Measurements from ENCODE around the gene STRA6.
"Not testable (repeated sequence)": the region's sequence is repeated elsewhere in the genome, so short reads cannot be mapped to it uniquely, and the experiment has no call there.

The STRA6 gene

GRCh38 chr15:74160390-74160789 lies 42.2 kb downstream of the STRA6 start:
- DNase-seq (ENCODE audit: low read depth in 3 of 3): not testable (repeated sequence)

- DNase-seq (ENCODE audit: low read depth in 3 of 3): no peak
These were observed 42.8 kb downstream of the STRA6 start for GRCh38 chr15:74159773-74160172.

DNA sequence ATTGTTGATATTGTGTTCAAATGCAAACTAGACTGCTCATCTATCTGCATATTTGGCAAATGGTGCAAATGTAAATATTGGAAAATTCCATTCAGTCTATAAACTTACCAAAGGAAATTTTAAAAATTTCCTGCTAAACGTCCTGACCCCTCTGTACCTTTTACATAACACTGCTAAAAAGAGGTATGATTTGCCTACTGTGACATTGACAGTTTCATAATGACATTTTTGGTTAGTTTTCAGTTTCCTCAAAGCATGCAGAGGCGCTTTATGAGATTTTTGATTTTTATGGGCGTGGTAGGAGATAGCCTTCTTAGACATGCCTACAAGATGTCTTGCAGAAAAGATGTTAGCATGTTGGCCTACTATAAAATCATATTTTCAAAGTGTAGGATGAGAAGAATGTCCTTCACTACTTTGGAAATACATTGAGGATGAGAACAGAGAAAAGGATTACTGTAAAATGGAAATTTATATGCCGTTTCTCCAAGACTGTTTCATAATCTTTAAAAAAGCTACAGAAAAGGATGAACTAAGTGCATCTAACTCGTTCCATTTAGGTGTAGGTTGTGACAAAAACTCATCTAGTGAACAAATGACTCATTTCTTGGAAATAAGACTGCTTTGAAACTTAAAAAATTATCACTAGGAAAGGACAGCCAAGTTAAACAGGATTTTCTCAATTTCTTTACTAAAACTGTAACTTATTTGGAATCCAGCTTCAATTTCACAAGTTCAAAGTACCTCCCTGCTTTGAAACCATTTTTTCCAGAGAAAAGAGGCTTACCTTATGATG lies 43.5 kb downstream of the STRA6 start:
- DNase-seq (ENCODE audit: low read depth in 3 of 3): no peak

GRCh38 chr15:74157868-74158827 lies 44.4 kb downstream of the STRA6 start:
- DNase-seq (ENCODE audit: low read depth in 3 of 3): no peak

DNA sequence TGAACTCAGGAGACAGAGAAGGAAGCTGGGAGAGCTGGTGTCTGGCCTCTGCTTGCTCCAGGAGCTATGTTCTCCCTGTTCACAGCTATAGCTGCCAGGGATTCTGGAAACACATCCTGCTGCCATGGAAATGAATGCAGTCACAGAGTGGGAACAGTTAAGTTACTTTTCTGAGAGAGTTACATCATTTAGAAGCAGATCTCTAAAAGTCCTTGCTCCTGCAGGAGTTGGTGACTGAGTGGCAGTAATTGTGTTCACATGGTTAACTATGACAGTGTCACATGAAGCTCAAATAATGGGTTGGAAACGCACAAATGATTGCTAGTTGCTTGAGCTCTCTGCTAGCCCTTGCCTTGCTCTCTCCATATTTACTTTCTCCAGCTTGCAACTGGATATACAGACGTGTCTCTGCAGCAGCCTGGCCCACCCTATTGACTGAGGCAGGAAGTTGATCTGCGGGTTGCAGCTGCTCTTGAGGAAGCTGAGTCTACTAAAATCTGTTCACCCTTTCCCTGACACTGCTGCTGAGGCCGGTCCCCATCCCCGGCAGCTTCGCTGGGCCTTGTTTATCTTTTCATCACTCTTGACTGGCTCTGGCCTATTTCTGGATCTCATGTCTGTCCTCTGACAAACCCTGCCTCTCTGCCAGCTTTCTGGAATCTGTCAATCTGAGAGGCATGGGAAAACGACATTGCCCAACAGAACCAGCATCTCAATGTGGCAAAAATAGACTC lies 45.7 kb downstream of the STRA6 start:
- DNase-seq (ENCODE audit: low read depth in 3 of 3): no peak

DNA sequence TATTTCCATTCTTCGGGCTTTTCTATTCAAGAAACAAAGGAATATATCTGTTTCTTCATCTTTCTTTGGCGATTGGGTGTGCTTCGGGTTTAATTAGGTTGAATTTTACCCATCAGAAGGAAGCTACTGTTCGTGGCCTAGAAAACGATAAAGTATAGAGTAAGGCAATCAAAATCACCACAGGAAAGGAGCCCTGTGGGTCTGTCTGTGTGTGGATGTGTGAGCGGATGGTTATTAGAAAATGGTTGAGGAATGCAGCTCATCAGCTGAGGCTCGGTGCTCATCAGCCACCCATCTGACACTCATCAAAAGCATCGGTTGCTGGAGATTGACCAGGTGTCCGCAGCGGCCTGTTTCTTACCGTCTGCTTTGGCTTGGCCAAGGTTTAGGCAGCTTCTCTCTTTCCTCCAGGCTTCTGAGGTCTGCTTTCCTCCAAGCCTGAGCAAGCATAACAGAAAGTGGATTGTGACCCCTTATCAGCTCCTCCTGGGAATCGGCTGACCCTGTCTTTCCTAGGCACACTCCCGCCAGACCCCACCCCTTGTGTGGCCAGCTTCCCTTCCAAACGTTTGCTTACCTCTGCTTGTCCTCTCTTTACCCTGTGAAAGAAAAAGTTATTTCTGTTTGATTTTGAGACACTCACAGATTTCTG lies 46.7 kb downstream of the STRA6 start:
- DNase-seq (ENCODE audit: low read depth in 3 of 3): no peak

GRCh38 chr15:74147051-74147450 lies 55.5 kb downstream of the STRA6 start:
- no peak for DNase-seq (ENCODE audit: low read depth in 3 of 3)

- DNase-seq (ENCODE audit: low read depth in 3 of 3): no peak
These were observed 56.2 kb downstream of the STRA6 start for GRCh38 chr15:74146277-74146800.

GRCh38 chr15:74144153-74144775 lies 58.3 kb downstream of the STRA6 start:
- DNase-seq (ENCODE audit: low read depth in 3 of 3): no peak

GRCh38 chr15:74141591-74141990 lies 61.0 kb downstream of the STRA6 start:
- no peak for DNase-seq (ENCODE audit: low read depth in 3 of 3)

DNA sequence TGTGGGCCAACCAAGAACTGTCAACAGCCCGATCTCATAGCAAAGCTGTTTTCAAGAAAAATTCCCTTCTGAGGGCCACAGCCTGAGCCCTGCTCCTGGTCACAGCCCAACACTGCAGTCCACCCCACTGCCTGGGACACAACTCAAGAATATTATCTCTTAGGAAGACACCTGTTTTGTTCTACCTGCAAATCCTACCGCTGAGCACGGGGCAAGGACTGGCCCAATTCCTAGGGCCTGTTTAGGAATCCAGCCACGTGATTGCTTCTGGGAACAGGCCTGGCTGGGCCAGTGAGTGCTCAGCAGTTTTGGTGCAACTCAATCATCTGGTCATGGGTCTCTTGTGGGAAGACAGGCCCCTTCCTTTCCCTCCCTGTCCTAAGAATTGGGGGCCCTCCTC lies 63.9 kb downstream of the STRA6 start:
- no peak for DNase-seq (ENCODE audit: low read depth in 3 of 3)

DNA sequence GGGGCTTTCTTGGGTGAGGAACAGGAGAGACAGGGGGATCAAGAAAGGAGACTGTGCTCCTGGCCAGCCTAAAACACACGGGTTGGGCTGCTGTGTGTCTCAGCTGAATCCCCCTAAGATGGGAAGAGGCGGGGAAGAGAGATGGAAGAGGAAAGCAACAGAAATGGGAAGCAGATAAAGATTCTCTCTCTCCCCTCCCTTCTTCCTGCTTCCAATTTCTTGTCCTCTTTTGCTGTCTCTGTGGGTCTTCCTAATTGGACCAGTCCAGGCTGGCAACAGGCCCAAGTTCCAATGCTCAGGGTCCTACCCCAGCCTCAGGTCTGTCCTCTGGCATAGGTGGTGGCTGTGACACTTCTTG lies 65.1 kb downstream of the STRA6 start:
- no peak for DNase-seq (ENCODE audit: low read depth in 3 of 3)

DNA sequence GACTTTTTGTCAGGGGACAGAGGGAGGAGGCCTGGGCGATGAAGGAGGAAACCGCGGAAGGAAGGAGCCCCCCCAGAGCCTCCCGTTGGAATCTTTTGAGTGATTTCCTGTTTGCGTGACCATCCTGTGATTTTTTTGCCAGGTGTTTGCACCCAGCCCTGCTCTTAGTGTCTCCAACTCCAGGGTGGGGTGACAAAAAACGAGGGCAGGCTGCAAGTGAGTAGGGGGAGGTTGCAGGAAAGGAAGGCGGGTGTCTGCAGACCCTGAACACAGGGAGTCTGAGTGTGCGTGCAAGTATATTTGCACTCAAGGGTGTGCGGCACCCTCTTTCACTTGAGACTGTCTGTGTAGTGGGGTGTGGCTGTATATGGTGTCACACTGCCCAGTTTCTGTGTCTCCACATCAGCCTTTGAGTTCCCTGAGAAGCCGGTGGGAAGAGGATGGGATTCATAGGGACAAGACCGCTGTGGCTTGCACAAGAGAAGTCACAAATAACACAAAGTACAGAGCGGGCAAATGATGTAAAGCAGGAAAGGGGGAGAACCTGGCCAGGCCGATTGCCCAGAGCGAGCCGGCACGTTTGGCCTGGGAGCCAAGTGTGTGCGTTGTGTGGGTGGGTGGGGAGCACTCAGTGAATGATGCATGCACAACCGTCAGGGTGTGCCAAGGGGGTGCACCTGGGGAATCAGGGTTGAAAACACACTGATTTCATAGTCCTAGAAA lies 65.6 kb downstream of the STRA6 start:
- DNase-seq (ENCODE audit: low read depth in 3 of 3): no peak

GRCh38 chr15:74136540-74136813 lies 66.1 kb downstream of the STRA6 start:
- no peak for DNase-seq (ENCODE audit: low read depth in 3 of 3)

DNA sequence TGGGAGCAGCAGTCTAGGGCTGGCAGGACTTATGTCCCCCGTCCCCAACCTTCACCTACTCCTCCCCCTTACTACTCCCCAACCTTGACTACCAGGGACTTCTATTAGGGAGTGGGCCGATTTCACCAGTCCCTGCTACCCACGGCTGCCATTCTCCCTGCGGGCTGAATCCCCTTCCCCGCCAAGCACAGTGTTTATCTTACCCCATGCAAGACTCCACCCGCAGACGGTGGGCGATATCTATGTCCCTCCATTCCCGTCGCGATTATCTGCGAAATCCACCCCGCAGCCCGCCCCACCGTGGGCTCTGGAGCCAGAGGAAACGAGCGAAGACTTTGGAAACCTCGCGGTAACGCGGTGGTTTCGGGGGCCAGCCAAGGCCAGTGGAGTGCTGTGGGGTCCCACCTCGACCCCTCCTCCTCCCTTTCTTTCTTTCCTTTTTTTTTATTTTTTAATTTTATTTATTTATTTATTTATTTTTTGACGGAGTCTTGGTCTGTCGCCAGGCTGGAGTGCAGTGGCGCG lies 67.5 kb downstream of the STRA6 start:
- DNase-seq (ENCODE audit: low read depth in 3 of 3): no peak

DNA sequence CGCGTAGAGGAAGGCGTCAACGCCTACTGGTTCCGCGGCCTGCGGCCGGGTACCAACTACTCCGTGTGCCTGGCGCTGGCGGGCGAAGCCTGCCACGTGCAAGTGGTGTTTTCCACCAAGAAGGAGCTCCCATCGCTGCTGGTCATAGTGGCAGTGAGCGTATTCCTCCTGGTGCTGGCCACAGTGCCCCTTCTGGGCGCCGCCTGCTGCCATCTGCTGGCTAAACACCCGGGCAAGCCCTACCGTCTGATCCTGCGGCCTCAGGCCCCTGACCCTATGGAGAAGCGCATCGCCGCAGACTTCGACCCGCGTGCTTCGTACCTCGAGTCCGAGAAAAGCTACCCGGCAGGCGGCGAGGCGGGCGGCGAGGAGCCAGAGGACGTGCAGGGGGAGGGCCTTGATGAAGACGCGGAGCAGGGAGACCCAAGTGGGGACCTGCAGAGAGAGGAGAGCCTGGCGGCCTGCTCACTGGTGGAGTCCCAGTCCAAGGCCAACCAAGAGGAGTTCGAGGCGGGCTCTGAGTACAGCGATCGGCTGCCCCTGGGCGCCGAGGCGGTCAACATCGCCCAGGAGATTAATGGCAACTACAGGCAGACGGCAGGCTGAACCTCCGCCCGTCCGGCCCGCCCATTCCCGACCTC lies 68.1 kb downstream of the STRA6 start:
- DNase-seq (ENCODE audit: low read depth in 3 of 3): no peak

DNA sequence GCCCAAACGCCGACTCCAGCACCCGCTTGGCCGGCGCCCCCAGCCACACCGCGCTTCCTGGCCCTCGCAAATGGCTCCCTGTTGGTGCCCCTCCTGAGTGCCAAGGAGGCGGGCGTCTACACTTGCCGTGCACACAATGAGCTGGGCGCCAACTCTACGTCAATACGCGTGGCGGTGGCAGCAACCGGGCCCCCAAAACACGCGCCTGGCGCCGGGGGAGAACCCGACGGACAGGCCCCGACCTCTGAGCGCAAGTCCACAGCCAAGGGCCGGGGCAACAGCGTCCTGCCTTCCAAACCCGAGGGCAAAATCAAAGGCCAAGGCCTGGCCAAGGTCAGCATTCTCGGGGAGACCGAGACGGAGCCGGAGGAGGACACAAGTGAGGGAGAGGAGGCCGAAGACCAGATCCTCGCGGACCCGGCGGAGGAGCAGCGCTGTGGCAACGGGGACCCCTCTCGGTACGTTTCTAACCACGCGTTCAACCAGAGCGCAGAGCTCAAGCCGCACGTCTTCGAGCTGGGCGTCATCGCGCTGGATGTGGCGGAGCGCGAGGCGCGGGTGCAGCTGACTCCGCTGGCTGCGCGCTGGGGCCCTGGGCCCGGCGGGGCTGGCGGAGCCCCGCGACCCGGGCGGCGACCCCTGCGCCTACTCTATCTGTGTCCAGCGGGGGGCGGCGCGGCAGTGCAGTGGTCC lies 68.7 kb downstream of the STRA6 start:
- no peak for DNase-seq (ENCODE audit: low read depth in 3 of 3)

DNA sequence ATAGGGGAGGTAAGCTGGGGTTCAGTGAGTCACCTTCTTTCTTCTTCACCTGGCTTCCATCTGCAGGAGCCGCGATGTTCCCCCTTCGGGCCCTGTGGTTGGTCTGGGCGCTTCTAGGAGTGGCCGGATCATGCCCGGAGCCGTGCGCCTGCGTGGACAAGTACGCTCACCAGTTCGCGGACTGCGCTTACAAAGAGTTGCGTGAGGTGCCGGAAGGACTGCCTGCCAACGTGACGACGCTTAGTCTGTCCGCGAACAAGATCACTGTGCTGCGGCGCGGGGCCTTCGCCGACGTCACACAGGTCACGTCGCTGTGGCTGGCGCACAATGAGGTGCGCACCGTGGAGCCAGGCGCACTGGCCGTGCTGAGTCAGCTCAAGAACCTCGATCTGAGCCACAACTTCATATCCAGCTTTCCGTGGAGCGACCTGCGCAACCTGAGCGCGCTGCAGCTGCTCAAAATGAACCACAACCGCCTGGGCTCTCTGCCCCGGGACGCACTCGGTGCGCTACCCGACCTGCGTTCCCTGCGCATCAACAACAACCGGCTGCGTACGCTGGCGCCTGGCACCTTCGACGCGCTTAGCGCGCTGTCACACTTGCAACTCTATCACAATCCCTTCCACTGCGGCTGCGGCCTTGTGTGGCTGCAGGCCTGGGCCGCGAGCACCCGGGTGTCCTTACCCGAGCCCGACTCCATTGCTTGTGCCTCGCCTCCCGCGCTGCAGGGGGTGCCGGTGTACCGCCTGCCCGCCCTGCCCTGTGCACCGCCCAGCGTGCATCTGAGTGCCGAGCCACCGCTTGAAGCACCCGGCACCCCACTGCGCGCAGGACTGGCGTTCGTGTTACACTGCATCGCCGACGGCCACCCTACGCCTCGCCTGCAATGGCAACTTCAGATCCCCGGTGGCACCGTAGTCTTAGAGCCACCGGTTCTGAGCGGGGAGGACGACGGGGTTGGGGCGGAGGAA lies 69.6 kb downstream of the STRA6 start:
- no peak for DNase-seq (ENCODE audit: low read depth in 3 of 3)
